GM11168 (cell line): ENCODE results near the gene MRC2.
"Not testable (repeated sequence)": the region's sequence is repeated elsewhere in the genome, so short reads cannot be mapped to it uniquely, and the experiment has no call there.

Experiments
- in situ Hi-C: fragments of 300-500 bp; cut with MboI; formaldehyde crosslinking; loops from one replicate; pipeline ENCODE4 v1.12.0; 2022; ENCODE audit warnings: low sequenced_read_pairs; ENCODE audit not compliant: unreplicated experiment

Gene MRC2

DNA sequence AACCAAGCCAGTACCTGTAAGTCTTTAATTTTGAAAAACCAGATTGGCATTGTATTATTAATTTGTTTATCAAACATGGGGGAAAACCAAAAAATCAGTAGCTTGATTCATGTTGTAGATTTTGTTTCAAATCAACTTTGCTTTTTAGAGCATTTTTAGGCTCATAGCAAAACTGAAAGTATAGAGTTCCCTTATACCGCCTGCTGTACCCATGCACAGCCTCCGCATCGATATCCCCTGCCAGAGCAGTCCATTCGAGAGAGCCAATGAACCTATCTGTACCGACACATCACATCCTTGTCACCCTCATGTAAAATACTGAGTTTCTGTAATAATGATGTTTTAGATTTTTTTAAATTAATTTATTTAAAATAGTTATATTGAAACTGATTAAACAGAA, 16.2 kb upstream of the MRC2 start:
- in situ Hi-C loops, result no loop called here

DNA sequence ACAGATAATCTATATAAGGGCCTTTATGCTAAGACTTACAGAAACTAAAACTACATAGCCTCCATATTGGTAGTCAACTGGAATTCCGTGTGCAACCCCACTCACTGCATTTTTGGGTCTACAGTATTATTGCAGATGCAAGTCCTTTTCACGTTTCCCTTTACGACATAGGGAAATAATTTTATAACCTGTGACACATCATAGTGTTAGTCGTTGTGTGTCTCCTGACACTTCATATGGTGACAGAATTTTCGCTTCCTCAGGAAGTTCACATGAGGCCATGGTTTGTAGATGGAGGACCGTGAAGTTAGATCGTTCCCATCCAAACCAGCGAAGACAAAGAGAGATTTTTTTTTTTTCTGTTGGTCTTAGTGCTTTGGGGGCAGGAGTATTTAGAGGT, 15.7 kb upstream of the MRC2 start:
- in situ Hi-C loops, result no loop called here

DNA sequence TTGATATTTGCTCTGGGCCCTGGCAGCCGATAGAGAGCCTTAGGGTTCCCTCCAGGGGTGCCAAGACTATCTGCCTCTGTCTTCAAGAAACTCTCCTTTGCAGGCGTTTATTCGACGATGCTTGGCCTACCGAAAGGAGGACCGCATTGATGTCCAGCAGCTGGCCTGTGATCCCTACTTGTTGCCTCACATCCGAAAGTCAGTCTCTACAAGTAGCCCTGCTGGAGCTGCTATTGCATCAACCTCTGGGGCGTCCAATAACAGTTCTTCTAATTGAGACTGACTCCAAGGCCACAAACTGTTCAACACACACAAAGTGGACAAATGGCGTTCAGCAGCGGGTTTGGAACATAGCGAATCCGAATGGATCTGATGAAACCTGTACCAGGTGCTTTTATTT, 15.2 kb upstream of the MRC2 start:
- in situ Hi-C loops, result not testable (repeated sequence)

DNA sequence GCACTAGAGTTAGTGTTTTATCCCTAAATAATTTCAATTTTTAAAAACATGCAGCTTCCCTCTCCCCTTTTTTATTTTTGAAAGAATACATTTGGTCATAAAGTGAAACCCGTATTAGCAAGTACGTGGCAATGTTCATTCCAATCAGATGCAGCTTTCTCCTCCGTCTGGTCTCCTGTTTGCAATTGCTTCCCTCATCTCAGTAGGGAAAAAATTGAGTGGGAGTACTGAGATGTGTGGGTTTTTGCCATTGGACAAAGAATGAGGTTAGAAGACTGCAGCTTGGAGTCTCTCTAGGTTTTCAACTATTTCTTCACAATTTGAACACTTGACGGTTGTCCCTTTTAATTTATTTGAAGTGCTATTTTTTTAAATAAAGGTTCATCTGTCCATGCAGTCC, 14.4 kb upstream of the MRC2 start:
- in situ Hi-C loops, result not testable (repeated sequence)

DNA sequence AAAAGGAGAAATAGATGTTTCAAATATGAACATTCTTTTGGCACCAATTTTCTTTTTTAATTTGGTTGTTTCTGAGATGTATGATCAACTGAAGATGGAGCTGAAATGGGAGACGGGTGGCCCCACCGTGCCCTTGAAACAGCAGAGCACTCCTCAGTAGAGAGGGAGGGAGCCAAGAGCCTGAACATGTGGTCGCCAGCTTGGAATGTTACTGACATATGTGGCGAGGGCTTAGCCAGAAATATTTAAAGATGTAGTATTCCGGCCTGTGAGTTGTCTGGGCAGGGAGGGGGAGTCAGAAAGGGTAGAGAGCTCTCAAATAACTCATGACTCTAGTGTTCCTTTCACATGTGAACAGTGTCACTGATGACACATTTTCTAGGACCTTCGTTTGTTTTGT, 13.3 kb upstream of the MRC2 start:
- in situ Hi-C loops, result no loop called here

DNA sequence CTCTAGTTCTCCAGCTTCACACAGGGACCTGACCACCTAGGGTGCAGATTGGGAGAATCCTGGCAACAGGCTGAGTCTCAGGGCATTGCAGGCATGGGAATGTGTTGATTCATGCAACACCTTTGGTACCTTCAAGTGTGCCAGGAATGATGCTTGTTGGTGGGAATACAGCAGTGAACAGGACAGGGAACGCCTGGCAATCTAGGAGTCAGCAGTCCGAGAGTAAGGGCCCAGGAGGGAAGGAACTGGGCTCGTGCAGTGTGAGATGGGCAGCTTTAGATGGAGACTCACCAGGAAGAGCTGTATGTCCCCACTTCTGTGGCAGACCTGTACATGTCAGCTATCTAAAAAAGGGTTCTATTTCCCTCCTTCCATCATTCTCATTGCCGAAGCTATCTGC, 12.0 kb upstream of the MRC2 start:
- in situ Hi-C loops, result no loop called here

DNA sequence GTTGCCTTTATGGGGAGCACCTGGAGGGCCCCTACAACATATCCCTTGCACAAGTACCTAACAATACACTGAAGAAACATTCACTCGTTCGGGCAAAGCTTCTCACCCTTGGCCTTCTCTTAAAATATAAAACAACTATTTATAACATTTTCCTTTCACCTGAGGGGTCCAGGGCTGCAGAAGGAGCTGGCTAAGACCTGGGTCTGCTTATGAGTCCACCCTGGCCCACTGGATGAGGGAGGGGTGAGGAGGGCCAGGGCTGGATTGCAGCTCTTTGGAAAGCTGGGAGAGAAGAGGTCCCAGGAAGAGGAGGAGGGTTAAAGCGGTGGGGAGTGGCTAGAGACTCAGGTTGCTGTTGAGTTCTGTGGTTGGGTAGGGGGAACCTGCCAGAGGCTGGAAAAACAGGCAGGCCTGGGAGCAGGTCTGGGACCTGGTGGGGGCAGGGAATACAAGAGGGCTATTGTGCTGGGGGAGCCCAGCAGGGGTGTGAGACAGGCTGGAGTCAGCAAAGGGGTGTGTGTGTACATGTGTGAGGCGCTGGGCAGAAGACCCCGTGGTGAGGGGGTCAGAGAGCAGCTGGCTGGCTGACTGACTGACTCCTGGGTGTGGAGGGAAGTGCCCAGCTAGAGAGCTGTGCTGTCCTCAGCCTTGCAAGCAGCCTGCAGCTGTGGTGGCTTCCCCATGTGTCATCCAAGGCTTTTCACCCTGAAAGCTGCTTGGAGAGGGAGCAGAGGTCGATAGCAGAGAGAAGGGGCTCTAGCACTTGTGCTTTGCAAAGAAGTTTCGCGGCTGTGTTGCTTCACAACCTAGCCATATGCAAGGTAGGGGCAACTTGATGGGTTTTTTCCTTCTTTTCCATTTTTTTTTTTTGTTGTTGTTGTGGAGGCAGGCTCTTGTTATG, 10.2 kb upstream of the MRC2 start:
- in situ Hi-C loops, result no loop called here

DNA sequence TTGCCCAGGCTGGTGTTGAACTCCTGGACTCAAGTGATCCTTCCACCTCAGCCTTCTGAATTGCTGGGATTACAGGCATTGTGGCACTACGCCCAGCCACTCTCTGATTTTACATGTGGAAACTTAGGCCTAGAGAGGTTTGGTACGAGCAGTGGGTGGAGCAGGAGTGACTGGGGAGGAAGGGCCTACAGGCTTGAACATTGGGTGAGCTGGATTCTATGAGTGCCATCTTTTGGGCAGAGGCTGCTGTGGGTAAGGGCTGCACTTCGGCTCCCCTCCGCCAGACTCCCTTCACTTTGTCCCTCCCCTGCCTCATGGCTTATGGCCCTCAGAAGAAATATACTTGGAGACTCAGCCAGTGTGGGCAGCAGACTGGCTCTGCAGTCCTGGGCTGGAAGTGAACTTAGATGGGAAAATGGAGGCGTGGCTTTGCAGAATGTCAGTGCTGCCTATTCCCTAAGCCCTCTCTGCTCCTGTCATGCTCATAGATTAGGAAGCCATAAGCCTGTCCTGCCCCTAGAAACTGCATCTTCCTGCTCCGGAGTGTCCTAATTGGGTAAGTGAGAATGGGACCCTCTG, 9.5 kb upstream of the MRC2 start:
- in situ Hi-C loops, result no loop called here

DNA sequence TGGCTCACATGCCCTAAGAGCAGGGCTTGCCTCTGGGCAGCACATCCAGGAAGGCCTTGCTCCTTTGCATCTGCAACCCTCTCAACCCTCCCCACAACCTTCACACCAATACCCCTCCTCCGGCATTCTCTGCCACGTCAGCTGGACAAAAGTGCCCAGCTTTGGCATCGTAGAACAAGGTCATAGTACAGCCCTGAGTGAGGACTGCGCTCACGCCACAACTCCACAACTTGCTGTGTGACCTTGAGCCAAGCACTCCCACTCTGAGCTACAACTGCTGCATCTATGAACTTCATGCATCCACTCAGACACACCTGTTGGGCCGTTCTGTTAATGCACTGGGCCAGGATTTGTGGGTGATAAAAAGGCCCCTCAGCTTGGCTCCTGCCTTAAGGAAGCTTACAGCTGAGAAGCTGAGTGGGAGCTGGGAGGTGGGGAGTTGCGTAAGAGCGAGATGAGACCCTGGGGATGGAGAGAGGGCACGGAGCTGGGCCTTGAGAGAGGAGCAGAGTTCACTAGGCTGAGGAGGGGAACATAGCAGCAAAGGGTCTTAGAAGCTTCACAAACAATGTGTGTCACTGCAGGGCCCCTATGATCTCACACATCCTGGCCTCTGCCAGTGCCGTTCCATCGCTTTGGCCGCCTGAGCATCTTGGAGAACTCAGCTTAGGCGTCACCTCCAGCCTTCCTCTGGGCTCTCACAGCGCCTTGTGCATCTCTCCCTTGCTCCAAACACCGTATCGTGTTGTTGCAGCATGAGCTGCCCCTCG, 8.6 kb upstream of the MRC2 start:
- in situ Hi-C loops, result no loop called here

DNA sequence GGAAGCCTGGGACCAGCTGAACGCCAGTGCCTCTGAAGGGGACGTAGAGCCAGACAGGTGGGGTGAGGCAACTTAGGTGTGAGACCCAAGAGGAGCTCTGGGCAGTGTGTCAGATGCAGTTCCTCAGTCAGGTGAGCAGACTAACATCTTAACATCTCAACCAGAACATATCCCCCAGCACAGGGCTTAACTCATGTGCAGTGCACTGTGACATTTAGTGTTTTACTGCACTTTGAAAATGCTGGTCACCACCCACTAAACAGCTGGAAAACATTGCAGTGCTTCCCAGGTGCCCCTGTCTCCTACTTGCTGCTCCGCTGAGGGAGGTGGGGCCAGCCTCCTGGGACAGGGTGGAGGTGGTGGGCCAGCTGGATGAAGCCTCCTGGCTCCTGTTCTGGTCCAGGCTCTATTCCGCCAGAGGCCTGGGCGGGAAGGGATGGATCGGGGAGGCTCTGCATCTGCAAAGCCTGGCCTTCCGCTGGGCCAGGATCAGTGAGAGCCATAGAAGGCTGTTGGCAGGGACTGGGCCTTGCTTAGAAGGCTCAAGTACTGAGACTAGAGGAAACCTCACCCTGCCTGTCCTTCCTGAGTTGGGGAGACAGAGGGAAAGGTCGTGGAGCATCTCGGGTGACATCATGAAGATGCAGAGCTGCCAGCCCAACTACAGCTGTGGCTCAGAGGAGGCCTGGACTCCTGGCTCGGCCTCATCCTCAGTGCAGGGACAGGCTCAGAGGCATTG, 7.9 kb upstream of the MRC2 start:
- in situ Hi-C loops, result no loop called here

DNA sequence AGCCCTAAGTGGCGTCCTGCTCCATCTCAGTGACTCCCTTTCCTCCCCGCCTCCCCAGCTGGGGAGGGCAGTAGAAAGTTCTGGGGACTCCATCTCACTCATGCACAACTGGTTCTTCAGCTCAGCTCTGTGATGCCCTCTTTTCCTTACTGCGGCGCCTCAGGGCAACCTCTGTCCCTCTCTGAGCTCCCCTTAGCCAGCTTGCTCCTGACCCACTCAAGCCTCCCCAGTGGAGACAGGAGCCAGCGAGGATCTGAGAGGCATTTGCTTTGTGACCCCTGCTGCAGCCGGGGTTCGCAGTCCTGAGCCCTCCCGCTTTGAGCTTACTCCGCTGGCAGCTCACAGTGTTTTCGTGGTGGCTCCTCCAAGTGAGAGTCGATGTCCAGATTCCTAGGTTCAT, 6.2 kb upstream of the MRC2 start:
- in situ Hi-C loops, result no loop called here

DNA sequence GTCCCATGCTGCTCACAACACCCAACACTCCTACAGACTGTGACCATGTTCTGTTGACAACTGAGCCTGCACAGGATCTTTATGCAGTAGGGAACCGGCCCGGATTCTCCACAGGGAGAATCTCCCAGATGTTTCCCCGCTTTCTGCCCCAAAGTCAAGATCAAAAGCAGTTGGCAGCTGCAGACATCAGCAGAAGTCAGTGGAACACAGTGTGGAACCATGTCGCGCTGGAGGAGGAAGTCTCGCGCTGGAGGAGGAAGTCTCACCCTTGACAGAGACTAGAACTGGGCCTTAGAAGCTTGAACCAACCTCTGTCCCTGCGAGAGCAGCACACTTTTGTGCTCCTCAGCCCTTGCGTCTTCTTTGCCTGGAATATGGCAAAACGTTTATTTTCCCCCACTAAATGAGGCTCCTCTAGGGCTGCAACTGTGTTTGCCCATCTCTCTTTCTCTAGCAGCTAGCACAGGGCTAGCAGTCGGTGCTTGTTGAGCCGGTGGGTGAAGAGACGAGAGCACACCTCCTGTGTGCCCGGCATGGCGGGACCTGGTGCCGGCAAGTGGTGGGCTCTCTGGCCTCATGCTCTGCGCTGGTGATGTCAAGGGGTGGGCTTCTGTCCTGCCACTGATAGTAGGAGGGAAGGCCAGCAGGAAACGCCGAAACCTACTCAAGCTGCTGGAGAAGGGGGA, 2.1 kb upstream of the MRC2 start:
- in situ Hi-C loops, result no loop called here

DNA sequence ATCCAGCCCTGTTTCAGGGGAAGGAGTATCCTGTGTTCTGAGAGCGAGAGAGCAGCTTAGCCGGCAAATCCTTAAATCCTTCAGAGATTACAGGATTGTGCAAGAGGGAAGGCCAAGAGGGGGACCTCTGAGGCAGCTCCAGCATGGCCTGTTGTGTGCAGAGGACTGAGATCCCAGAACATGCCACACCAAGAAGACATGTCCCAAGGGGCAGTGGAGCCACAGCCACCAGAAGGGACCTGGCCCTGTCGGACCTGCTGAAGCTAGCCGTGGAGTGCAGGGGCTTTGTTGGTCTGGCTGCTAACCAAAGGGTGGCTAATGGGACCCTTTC, 1.6 kb upstream of the MRC2 start:
- in situ Hi-C loops, result no loop called here

DNA sequence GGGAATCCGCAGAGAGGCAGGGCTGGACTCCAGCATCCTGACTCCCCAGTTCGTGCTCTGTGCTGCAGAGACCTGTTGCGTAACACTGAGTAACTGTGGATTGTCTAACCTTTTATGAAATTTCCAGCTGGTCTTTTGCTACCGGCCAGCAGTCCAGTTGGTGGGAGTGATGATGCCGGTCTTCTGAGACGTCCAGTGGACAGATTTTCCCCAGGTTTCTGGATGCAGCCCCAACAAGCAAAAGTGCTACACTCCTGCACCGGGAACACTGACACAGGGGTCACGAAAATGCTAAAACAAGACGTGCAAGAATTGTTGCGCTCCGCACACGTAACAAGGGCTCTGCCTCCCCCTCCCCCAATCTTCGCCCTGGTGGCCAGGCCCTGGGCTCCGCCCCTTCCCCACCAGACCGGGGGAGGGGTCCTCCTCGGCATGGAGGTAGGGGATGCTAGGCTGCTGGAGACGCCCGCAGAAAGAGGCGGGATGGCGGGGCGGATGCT, 701 bp upstream of the MRC2 start:
- in situ Hi-C loops, result no loop called here

DNA sequence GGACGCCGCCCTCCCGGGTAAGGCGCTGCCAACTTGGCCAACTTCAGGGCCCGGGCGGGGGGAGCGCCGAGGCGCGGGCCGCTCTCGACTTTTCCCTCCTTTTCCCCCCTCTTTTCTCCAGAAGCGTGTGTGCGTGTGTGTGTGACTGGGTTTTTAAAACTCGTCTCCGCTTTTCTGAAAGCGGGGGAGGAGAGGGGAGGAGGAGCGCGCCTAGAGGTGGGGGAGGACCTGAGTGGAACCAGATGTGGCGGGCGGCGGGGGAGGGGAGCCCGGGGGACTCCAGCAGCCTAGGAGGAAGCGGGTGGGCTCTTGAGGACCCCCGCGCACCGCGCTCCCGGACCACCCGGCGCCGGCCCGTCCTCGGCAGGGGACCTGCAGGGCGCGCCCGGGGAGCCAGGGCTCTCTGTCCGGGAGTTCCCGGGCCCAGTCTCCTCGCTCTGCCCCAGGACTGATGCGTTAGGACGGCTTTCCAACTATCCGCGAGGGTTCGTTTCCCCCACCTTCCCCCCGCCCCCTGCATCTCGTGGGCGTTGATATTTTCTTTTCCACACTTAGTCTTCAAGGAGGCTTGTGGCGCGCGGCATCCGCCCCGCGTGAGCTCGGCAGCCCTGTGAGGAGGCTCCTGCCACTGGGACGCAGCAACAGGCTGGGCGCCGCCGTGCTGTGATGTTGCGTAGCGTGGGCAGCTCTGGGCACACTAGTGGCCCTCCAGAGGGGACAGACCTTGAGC, 599 bp downstream of the MRC2 start:
- in situ Hi-C loops, result no loop called here

DNA sequence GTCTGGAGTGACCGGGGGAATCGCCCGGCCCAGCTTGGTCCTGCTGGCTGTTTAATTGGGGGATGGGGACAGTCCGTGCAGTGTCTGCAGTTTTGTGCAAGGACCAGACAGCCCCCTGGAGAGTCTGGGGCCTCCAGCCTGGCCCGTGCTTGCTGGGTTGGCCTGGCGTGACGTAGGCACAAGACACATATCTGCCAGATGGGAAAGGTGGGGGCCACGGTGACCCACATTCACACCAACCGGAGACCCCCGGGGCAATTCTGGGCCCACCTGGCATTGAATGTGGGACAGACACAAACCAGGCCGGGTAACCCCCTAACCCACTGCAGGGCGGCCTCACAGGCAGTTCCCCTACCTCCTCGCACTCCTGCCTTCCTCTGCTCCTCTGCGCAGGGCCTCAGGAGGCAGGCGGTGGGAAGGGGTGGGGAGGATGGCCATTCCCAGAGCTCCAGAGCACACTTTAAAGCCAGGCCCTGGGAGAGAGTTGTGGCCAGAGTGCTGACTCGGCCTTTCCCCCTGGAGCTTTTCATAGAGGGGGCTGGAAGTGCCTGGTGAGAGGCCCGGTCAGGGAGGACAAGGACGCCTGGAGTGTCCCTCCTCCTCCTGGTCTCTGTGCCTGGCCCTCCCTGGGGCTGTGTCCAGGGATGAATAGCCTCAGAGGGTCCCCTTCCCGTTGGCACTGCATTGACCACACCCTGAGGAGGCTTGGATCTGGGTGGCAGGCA, 1.5 kb downstream of the MRC2 start:
- in situ Hi-C loops, result no loop called here

DNA sequence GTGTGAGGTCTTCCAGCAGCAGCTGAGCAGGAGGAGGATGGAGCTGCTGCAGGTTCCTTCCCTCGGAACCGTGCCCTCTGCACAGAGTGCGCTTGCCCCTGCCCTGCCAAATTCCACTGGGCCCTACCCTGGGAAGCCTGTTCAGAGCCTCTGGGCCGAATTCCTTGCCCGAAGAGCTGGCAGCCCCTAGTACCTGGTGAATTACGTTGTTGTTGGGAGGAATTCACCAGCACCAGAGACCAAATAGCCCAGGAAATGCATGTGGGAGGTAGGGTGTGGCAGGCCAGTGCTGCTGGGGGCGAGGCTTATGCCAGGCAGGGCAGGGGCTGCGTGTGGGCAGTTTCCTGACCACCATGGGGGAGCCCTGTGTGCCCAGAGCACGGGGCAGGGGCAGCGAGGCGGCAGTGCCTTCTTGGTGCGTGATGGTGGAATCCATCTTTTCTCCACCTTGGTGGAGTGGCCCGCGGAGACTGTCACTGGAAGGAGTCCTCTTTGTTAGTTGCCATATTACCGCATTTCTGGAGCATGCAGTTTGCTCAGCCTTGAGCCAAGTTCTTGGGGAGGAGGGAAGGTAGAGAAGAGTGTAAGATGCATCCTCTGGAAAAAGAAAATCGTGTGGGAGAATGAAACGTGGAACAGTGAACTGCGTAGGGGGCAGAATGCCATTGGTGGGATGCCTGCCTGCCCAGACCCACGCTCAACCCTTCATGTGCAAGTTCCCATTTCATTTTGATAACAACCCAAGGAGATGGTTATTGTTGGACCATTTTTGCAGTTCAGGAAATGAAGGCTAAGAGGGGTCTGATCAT, 2.3 kb downstream of the MRC2 start:
- in situ Hi-C loops, result no loop called here
